ENCODE data around the gene GIMAP4. TPM values are rescaled to one million over a fixed set of nuclear protein-coding genes. Genes with fewer than 3 reads are reported as not detected.
"Not testable (repeated sequence)": the region's sequence is repeated elsewhere in the genome, so short reads cannot be mapped to it uniquely, and the experiment has no call there.

The GIMAP4 gene
- total RNA-seq, 1 experiment from 2014 or later, result not detected

- DNase-seq (ENCODE audit: low read depth), result not testable (repeated sequence)
Measured at GRCh38 chr7:150579979-150580637, 12.9 kb downstream of the GIMAP4 start.

GRCh38 chr7:150580638-150581394 lies 13.6 kb downstream of the GIMAP4 start:
- DNase-seq (ENCODE audit: low read depth), result no peak

GRCh38 chr7:150585199-150585598 lies 18.0 kb downstream of the GIMAP4 start:
- no peak for DNase-seq (ENCODE audit: low read depth)

GRCh38 chr7:150586068-150586784 lies 19.0 kb downstream of the GIMAP4 start:
- DNase-seq (ENCODE audit: low read depth), result no peak

GRCh38 chr7:150586785-150587152 lies 19.6 kb downstream of the GIMAP4 start:
- no peak for DNase-seq (ENCODE audit: low read depth)

- no peak for DNase-seq (ENCODE audit: low read depth)
Measured at GRCh38 chr7:150587551-150587950, 20.4 kb downstream of the GIMAP4 start.

- no peak for DNase-seq (ENCODE audit: low read depth)
Measured at GRCh38 chr7:150594805-150595204, 27.6 kb downstream of the GIMAP4 start.

- no peak for DNase-seq (ENCODE audit: low read depth)
Measured at GRCh38 chr7:150595361-150595760, 28.2 kb downstream of the GIMAP4 start.

- not testable (repeated sequence) for DNase-seq (ENCODE audit: low read depth)
Measured at GRCh38 chr7:150603600-150603999, 36.4 kb downstream of the GIMAP4 start.

GRCh38 chr7:150610233-150610632 lies 43.0 kb downstream of the GIMAP4 start:
- no peak for DNase-seq (ENCODE audit: low read depth)

GRCh38 chr7:150612925-150613324 lies 45.7 kb downstream of the GIMAP4 start:
- DNase-seq (ENCODE audit: low read depth), result no peak

GRCh38 chr7:150613880-150614279 lies 46.7 kb downstream of the GIMAP4 start:
- no peak for DNase-seq (ENCODE audit: low read depth)

- not testable (repeated sequence) for DNase-seq (ENCODE audit: low read depth)
Measured at GRCh38 chr7:150614426-150614825, 47.2 kb downstream of the GIMAP4 start.

GRCh38 chr7:150615221-150615755 lies 48.1 kb downstream of the GIMAP4 start:
- not testable (repeated sequence) for DNase-seq (ENCODE audit: low read depth)

- no peak for DNase-seq (ENCODE audit: low read depth)
Measured at GRCh38 chr7:150620061-150620460, 52.9 kb downstream of the GIMAP4 start.

GRCh38 chr7:150620617-150621371 lies 53.6 kb downstream of the GIMAP4 start:
- no peak for DNase-seq (ENCODE audit: low read depth)

- DNase-seq (ENCODE audit: low read depth), result no peak
Measured at GRCh38 chr7:150621376-150621775, 54.2 kb downstream of the GIMAP4 start.
